GM18951 (cell line): ENCODE data around the gene ACSL3.

Experiments
- POLR2A ChIP-seq: IDR thresholded peaks from 4 replicates; pipeline ENCODE4 v1.6.1; 2011; ENCODE audit warnings: mild to moderate bottlenecking; ENCODE audit not compliant: insufficient read length, insufficient read depth; ENCODE audit errors: extremely low read depth
- in situ Hi-C: fragments of 300-500 bp; cut with MboI; formaldehyde crosslinking; loops from one replicate; pipeline ENCODE4 v1.12.0; 2022; ENCODE audit warnings: low sequenced_read_pairs, mixed read lengths, inconsistent platforms; ENCODE audit not compliant: unreplicated experiment

ACSL3 gene

GRCh38 chr2:222936705-222937104 lies 75.9 kb downstream of the ACSL3 start:
- no peak for TF ChIP-seq POLR2A
- in situ Hi-C loops, result no loop called here

DNA sequence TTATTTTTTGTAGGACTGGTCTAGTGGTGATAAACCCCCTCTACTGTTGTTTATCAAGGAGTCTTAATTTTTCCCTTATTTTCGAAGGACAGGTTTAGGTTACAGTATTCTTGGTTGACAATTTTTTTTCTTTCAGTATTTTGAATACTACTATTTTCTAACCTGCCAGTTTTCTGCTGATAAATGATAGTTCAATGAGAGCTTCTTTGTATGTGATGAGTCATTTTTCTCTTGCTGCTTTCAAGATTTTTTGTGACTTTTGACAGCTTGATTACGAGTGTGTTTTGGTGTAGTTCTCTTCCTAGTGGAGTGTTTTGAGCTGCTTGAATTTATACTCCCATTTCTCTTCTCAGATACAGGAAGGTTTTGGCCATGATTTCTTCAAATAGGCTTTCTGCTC lies 77.5 kb downstream of the ACSL3 start:
- in situ Hi-C loops, result no loop called here
- TF ChIP-seq POLR2A, result no peak

GRCh38 chr2:222939208-222939856 lies 78.5 kb downstream of the ACSL3 start:
- in situ Hi-C loops, result no loop called here
- TF ChIP-seq POLR2A, result no peak

GRCh38 chr2:222939979-222940378 lies 79.1 kb downstream of the ACSL3 start:
- TF ChIP-seq POLR2A, result no peak
- in situ Hi-C loops, result no loop called here

- TF ChIP-seq POLR2A, result no peak
- in situ Hi-C loops, result no loop called here
Measured at GRCh38 chr2:222941510-222942032, 80.7 kb downstream of the ACSL3 start.

DNA sequence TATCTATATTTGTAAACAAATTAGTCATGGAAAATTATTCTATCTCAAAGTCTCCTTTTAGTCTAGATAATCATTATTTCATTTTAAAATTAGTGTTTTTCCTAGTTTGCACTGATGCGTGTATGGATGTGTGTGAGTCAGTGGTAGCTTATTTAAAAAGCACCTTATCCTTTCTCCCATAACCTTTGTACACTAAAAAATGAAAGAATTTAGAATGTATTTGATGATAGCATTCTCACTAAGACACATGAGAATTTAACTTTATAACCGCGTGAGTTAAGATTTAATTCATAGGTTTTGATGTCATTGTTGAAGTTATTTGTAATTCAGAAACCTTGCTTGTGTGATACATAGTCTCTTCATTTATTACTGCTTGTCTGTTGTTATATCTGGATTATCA lies 81.7 kb downstream of the ACSL3 start:
- in situ Hi-C loops, result no loop called here

DNA sequence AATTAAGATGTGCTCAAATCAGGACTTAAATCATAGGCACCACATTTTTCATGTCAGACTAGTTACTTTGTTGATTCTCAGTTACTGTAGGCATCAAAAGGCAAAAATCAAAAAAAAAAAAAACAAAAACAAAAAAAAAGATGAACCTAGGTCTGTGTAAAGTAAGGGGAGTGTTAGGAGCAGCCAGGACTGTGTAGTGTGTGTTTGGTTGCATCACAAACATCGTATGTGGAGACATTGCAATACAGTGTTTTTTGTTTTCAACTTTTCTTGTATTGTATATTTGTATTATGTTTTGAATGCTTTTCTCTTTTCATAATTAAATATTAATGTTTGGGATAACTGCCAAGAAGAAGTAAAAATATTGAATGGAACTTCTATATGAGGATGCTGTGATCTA lies 82.1 kb downstream of the ACSL3 start:
- no peak for TF ChIP-seq POLR2A
- in situ Hi-C loops, result no loop called here

More for the DNA sequence above, 81.7 kb downstream of the ACSL3 start:
- no peak for TF ChIP-seq POLR2A

GRCh38 chr2:222943820-222944219 lies 83.0 kb downstream of the ACSL3 start:
- in situ Hi-C loops, result no loop called here
- no peak for TF ChIP-seq POLR2A

- no peak for TF ChIP-seq POLR2A
- in situ Hi-C loops, result no loop called here
Measured at GRCh38 chr2:222944552-222944951, 83.7 kb downstream of the ACSL3 start.

GRCh38 chr2:222944971-222945740 lies 84.3 kb downstream of the ACSL3 start:
- no peak for TF ChIP-seq POLR2A
- in situ Hi-C loops, result no loop called here

- no peak for TF ChIP-seq POLR2A
- in situ Hi-C loops, result no loop called here
Measured at GRCh38 chr2:222945887-222946286, 85.1 kb downstream of the ACSL3 start.

- in situ Hi-C loops, result no loop called here
- TF ChIP-seq POLR2A, result no peak
Measured at GRCh38 chr2:222946700-222947287, 86.0 kb downstream of the ACSL3 start.

DNA sequence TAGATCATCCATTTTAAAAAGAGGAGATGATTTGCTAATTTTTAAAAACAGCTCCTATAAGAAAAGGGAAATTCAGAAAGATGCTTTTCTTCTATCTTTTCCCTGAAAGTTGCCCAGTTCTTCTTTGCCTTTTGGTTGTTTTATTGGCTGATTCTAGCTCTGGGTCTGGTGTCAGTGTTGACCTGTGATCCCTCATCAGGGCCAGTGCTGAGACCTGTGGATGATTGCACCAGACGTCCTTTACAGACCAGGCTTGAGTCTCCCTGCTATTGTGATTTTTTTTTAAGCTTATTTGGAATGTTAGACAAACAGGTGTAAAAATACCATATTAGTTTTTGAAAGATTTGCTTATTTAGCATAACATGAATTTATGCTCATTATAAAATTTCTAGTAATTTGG lies 88.2 kb downstream of the ACSL3 start:
- in situ Hi-C loops, result no loop called here

More for the DNA sequence above, 88.2 kb downstream of the ACSL3 start:
- TF ChIP-seq POLR2A, result no peak
